Epidermal melanocyte (primary cell): ENCODE measurements around the gene S100A12.
"Not testable (repeated sequence)": the region's sequence is repeated elsewhere in the genome, so short reads cannot be mapped to it uniquely, and the experiment has no call there.

Source experiments
- DNase-seq: peaks from one replicate; pipeline ENCODE4 v3.0.0; 2011; ENCODE audit warnings: low spot score; ENCODE audit not compliant: insufficient read length

The S100A12 gene

DNA sequence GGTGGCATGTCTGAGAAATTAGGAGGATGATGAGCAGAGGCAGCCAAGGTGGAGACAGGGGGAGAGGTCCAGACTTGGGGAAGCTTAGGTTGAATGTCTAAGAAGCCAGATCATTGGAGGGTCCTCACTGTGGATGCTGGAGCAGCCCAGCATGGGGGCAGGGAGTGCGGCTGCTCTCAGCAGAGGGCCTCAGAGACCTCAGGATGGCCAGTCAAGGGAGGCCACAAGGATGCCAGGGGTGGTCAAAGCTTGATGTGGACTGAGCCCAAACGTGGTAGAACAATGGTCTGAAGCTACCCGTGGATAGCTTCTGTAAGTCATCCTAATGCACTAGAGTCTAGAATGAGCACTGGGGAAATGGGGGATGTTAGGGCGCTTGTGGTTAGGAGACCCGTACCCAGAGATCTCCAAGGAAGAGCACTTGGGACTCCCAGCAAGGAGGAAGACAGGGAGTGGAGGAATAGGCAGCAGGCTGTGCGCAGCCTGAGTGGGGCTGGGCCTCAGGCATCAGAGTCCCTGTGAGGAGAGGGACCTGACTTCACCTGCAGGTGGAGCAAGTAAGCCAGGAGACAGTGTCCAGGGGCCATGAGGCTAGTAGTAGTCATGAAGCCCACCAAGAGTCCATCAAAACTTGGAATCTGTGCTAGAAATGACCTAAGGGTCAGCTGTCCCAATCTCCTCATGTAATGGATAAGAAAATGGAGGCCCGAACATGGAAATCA lies 22.0 kb downstream of the S100A12 start:
- DNase-seq = no peak

DNA sequence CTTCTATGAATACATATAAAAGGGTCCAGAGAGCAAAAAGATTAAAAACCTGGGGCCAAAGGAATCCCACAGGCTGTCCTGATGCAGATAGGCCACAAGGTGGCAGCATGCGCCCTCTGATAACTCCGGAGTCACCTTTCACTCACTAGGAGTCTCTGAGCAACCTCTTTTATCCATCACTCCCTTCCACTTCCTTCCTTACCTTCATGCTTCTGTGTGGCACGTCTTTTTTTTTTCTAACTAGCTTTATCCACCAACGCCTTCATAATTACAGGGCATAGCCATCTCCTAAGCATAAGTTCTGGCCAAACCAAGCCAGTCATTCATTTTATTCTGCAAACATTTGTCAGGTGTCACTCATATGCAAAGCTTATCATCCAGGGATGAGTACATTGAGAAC lies 22.9 kb downstream of the S100A12 start:
- peak; percentile 84 for DNase-seq

DNA sequence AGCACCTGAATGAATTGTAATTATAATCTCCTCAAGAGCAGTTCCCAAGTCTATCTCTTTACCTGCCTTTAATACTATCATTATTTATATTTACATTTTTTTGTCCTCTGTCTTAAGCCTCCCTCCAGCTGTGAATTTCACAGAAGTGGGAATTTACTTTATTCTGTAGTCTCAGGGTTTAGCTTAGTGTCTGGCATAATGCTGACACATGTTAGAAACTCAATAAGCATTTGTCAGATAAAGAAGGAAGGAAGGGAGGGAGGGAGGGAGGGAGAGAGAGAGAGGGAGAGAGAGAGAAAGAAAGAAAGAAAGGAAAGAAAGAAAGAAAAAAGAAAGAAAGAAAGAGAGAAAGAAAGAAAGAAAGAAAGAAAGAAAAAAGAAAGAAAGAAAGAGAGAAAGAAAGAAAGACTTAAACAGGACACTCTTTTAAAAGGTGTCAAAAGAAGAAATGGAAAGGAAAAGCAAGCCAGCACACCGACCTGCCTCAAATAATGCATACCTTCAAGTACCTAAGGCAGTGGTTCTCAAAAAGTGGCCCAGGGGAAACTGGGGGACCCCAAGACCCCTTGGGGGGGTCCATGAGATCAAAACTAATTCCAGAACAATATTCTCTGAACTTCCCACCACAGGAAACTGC lies 25.0 kb downstream of the S100A12 start:
- no peak for DNase-seq

DNA sequence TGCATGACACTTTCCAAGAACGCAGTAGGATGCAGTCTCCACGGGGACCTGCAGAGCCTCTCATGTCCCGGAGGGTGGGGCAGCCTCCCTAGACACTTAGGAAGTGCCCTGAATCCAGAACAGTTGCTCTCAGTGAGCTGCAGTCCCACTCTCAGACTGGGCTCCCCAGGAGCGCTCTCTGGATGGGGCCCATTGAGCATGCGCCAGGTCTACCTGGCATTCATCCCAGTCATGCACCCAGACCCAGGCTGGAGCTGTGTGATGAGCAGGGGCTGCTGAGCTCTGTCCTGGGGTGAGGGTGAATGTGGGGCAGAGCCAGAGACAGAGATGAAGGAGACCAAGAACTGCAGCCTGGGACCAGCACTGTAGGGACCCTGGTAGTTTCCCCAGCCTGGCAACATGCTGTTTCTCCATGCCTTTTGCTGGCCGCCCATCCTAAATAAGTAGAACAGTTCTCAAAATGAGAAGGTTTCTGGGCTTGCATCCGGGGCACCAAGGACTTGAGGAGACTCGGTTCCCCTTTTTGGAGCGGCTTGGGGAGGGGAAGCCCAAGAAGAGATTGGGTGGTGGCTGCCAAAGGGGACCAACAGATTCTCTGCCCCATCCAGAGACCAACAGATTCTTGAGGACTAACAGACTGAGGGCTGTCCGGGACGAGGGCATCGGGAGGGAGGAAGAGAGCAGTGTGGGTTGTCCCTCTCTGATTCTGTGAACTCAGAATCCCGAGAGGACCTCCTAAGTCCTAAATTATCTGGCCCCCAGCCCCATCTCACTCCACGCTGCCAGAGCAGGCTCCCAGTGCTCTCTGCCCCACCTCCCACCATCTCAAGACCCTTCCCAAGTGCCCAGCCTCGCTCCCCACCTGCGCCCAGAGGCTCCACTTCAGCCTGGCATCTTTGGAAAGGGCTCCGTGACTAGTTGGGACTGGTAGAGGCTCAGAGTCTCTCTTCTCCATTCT lies 25.8 kb downstream of the S100A12 start:
- no peak for DNase-seq

DNA sequence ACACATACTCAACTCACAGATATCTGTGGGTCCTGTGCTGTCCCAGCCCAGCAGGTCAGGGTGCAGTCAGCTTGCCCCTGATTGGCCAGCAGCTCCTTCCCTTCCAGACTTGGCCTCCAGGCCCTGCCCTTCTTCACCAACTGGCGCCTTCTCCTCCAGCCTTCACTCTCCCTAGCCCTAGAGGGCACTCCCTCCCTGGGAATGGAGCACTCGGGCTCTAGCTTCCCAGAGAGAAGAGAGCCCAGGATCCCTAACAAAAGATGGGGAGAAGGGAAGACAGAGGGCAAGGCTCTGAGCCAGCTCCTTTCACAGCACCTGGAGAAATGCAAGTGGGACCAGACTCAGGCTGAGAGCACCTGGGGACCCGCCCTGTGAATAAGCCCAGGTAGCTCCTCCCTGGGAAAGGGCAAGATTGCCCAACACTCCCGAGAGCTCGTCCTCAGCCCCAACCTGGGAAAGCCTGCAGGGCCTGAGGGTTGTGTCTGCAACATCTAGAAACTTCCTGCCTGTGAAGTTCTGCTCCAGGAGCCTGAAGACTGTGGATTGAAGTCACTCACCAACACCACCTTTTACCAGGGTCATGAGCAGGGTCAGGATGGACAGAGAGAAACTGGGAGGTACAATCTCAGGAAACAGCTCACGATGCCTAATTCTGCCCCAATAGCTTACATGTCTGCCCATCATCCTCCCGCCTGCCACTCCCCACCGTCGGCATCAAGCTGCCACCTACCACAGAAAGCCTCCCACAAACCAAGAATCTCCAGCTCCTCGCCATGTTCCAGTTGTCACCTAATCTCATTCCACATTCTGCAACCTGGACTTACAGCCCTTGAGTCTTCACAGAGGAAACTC lies 26.7 kb downstream of the S100A12 start, which contains the start of gene PGLYRP4:
Gene PGLYRP4 (minus strand): TSS at position 331 of the 852 bp plus-strand sequence. CDS start 909 bp downstream, outside the sequence.
- no peak for DNase-seq

DNA sequence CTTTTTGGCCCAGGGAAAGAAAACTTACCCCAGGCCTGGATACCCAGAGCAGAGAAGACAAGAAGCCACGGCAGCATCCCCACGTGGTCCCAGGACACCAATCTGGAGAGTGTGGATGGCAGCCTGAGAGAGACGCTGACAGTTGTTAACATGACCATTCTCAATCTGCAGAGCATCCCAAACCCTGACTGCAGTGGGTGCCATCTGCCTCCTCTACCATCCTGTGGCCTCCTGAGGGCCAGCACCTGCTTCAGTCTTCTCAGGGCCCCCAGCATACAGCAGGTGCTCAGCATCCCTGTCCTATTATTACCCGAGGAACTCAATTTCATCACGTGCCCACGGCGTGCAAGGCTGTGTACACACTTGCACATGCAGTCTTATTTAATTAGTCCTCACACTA lies 27.6 kb downstream of the S100A12 start:
- DNase-seq = no peak

DNA sequence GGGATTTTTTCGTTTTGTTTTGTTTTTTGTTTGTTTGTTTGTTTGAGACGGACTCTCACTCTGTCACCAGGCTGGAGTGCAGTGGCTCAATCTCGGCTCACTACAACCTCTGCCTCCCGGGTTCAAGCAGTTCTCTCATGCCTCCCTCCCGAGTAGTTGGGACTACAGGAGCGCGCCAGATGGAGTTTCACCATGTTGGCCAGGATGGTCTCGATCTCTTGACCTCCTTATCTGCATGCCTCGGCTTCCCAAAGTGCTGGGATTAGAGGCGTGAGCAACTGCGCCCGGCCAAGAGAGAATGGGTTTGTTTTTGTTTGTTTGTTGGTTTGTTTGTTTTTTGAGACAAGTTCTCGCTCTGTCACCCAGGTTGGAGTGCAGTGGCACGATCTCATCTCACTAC lies 28.4 kb downstream of the S100A12 start:
- not testable (repeated sequence) for DNase-seq

DNA sequence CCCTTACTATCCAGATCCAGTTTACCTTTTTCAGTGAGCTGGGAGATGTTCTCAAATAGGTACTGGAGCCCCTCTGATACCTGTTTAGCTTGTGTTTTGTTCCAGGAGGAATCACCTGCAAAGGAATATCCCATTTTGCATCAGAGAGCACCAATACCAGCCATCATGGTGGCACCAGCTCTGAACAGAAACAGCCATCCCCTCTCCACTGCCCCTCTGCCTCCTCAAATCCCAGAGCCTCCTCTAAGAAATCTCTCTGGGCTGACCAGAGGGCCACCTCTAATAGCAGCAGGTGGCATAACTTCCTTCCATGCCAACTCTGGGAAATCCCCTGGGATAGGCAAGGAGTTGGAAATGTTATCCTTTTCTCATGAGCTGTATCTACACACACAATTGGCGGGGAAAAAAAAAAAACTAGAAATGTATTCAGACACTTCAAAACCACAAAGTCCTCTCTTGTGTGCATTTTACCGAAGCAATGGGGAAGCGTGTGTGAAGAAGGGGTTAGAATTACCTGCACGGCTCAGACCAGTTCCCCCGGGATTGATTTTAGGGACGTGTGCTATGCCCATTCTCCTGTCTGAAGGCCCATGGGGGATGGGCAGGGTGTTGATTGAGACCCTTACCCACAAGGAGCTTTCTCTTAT lies 29.2 kb downstream of the S100A12 start:
- DNase-seq = no peak

DNA sequence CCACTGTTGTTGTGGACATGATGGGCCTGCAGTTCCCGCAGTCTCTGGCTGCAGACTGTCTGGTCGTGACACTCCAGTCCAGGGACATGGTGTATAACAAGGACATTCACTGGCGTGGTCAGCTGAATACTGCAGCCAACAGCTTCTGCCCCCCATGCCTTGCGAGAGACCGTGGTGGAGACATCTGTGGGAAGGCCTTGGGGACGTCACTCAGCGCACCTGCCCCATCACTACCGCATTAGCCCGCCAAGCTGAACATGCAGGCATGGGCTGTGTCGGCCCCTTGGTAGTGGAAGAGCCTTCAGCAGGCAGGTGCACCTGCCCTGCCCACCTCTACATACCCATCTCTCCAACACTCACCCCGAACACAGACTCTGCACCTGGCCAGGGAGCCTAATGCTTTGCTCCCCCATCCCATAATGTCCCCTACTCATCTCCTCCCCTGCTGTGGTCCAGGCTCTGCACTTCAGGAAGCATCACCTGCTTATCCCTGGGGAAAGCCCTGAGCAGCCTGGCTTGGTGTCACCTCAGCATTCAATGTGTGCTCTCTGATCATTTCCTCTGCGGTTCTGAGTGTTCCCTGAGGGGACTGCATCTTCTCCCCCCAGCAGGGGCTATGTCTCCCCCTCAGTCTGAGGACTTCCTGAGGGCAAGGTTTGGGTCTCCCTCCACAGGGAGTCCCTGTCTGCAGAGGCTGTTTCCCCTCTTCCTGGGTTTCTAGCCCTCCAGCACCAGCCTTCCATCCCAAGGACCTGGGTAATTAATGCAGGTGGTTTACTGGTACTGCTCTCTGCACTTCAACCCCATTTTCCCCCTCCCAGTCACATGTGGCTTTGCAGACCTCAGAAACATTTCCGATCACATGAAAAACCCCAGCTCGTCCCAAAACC lies 30.0 kb downstream of the S100A12 start:
- no peak for DNase-seq

DNA sequence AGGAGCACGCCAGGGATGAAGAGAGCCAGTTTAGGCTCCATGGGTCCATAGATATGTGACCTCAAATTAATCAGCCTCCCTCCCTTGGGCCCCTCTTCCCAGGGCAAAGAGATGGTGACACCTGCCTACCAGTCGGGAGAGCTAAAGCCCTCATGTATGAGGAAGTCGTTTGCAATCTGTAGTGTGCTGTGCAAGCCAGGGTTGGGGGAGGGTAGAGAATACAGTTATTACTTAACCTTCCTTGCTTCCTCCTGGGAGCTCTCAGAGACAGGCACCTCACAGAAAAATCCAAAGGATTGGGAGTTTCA lies 30.7 kb downstream of the S100A12 start:
- DNase-seq = no peak

DNA sequence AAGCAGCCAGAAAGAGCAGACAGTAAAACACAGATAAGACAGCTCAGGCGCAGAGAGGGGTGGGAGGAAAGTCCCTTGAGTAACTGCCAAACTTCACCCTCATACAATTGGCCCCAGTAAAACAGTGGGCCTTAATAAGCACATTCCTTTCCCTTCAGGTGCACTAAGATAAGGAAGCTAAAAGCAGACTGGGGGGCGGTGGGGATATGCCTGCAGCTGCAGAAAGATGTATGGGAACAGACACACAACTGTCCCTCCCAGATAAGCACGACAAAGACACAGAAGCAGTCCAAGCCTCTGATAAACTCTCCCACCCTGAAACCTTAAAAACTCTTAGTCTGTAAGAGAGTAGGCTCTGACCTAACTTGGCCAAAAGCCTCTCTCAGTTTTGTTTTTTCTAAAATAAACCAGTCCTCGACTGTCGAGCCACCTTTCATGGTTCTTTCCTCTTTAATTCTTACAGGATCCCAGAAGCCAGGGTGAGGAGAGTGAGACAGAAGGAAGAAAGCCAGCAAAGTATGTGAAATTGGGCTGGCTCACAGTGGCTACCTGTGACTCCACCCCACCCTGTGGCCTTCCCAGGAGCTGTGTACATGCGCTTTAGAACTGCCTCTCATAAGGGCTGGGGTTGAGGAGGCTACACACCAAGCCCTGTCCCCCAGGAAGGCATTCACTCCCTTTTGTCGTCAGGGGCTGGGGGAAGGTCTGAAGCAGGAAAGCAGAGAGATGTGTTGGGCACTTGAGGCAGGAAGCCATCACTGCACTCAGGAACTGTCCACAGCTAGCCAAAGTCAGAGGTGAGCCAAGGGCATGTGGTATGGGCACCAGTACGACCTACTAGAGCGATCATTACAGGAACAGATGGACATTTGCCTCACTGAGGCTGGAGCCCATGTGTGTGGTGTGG lies 31.4 kb downstream of the S100A12 start:
- DNase-seq = no peak

DNA sequence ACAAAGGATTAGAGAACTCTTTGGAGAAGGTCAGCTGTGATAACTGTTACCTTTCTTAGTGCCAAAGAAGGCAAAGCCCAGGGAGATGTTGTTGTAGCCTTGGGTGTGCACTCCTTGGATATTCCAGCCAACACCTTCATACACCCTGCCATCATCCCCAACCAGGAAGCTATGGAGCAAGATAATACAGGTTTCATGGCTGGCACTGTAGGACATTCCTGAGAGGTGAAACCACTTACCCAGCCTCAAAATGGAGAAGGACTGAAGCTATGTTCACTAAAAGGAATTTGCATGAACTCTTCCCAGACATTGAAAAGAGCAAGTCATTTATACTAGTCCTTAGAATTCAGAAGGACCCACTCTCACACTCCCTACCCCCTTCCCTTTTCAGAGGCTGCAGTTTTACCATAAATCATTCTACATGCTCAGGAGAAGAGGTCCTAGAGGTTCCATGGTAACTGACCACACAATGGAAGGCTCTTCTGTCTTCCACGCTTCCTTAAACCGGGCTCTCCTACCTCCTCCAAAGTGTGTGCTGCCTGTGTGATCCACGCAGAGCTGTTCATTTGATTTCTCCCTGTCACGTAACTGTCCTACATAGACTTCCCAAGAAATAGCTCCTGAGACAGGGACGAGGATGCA lies 32.3 kb downstream of the S100A12 start:
- DNase-seq = no peak

DNA sequence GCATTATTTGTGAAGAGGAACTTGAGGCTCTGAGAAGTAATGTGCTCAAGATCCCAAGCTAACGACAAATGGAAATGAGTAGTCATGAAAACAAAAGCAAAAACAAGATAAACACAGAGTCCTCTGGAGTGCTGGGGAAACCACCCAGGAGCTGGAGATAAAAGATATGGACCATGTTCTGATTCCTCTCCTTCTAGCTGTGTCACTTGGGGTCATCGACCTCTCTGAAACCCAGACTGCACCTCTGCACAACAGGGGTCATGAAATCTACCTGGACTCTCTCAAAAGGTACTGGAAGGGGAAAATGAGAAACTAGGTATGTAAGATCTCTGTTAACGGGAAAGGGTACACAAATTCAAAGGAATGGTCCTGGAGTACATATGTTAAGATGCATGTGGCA lies 33.2 kb downstream of the S100A12 start:
- DNase-seq = no peak

DNA sequence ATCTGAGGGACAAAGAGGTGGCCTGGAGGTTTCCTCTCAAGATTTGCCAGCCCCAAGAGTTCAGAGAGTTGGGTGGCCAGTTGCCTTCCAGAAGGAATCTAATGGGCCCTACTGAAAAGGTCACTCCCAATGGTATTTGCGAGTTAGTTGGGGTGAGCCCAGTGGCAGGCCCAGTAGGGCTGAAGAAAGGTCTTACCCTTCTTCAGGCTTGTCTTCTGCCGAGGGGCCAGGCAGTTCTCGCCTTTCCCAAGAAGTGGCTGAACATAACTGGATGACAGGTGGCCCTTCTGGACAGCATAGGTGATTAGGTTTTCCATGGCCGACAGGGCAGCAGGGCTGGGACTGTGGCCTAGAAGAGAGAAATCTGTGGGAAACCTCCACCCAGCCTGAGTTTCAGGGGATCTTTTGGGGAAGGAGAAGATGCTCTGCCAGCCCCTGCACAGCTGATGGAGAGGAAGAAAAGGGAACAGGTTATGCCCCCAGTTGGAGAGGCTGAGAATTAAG lies 33.9 kb downstream of the S100A12 start:
- no peak for DNase-seq

DNA sequence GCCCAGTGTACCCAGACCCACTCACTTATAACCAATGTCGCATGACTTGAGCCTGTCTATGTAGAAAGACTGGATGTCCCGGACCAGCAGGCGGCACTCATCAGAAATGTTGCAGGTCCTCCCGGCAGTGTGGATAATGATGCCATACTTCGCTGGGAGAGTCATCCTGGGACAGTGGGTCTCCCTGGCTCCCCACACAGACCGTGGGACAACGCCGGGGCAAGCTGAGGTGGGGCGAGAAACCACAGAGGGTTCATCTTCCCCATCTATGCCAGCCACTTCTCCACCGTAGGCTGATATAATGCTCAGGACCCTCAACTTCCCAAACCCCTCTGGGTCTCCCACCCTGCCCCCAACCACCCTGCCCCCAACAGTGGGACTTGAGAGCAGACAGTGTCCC lies 35.1 kb downstream of the S100A12 start:
- DNase-seq = no peak

DNA sequence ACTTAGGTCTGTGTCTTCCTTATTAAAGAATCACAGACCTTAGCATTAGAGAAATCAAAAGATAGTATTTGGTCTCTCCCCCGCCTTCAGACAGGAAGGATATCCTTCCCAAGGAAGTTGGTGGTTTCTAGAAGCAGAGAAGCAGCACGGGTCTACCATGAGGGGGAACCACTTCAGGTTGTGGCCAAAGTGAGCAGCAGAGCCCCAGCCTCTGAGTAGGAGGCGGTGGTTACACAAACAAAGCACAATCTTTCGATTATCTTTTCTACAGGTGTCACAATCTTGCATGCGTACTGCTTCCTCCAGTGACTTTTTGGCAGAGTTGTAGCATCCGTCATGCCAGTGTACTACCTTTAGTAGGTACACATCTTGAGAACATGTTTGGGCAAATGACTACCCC lies 35.6 kb downstream of the S100A12 start:
- DNase-seq = no peak

DNA sequence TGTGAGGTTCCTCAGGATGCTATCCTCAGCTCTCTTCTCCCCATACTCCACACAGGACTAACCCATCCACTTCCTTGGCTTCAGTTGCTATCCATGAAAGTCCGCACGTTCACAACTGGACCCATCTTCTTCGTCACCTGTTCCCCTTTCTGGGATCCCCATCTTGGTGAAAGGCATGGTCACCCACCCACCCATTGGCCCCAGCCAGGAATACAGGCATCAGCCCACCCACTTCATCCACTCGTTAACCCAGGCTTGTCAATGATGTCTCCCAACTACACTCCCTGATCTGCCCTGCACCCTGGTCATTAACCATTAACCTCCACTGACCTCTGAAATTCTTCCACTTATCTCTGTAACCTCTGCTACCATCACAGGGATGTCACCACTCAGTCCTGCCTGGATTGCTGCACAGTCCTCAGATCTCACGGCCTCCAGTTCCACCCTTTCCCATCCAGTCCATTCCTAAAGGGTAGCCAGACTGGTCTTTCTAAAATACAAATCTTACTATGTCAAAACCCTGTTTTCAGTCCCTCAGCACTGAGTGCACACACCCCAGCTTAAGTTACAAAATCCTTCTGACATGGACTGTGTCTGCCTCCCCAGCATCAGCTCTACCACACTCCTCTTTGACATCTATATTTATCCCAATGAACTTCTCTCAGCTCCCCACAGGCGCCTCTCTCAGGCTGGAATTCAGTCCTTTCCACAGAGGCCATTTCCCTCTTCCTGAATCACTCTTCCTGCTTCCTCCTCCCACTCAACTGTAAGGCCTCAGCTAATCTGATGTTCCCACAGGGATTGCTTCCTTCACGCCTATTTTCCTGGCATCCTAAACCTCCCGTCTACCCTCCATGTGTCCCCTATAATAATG lies 37.2 kb downstream of the S100A12 start:
- DNase-seq = no peak
